Measurements from ENCODE around the gene MYO5A. TPM values are rescaled to one million over a fixed set of nuclear protein-coding genes. Genes with fewer than 3 reads are reported as not detected.

MYO5A gene
- total and polyA plus RNA-seq, 2 donors (not counting 1 experiment from before 2014, with no cell fraction given) = 12.2 to 44.4 TPM

DNA sequence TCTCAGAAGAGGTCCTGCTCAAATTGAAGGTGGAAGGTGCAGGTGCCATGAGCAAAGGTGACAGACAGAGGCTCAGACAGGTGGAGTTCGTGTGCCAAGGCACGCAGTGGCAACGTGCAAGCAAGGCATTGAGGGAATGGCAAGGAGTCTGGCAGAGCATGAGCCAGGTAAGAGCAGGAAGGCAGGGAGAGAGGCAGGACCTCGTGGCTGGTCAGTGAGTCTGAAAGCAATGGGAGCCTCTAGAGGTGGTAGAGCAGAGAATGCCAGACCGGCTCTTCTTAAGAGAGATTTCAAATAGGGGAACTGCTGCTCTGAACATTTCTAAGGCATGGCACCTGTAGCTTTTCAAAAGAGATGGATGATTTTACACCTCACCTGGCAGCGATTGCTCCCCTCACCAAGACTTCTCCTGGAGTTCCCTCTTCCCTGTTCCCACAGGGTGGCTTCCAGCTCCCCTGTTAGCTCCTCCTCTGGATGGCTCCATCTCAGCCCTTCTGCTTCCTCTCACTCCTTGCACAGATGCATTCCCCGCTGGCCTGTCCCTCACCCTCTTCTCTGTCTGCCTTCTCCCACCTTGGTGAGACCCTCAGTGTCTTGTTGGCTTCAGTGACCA lies 235.8 kb downstream of the MYO5A start:
- H3K4me1 Mint-ChIP-seq = peaks cover 36% of the 10 kb centered on the region
- no peak for ATAC-seq (ENCODE audit: low read depth)
- ChIA-PET POLR2A (no interaction called here), CTCF (interaction anchor here (1.8 to 2.6 kb wide), 2 partner anchors 31 to 37 kb away, joined by 6 to 7 read pairs; no protein-coding TSS in a partner anchor)
- H3K27ac Mint-ChIP-seq = no peak overlapping the region
- H3K4me3 Mint-ChIP-seq = no peak overlapping the region
- Histone ChIP-seq H4K20me1 (ENCODE audit: control insufficient read depth, insufficient read depth, low read length, poor library complexity, severe bottlenecking) (no peaks in the 10 kb centered on the region), H3K4me3 (ENCODE audit: control extremely low read depth in 1 of 5, extremely low read depth in 1 of 5, insufficient read depth in 1 of 5, low read depth in 2 of 5, low read length in 4 of 5) (no peak overlapping the region), H3K79me2 (ENCODE audit: control insufficient read depth, insufficient read depth, low read length) (no peaks in the 10 kb centered on the region), H3K36me3 (replicated peaks in 1 of 2; ENCODE audit: control extremely low read depth in 1 of 2, control insufficient read depth in 1 of 2, extremely low read depth in 1 of 2, insufficient read depth in 2 of 2, low read length in 1 of 2) (no peaks in the 10 kb centered on the region), H2AFZ (ENCODE audit: insufficient read depth, low read depth, low read length, poor library complexity, severe bottlenecking) (no peak overlapping the region), H3K9me3 (ENCODE audit: control extremely low read depth in 1 of 3, control insufficient read depth in 2 of 3, insufficient read depth in 1 of 3, low read length in 2 of 3) (peaks cover 0 to 4% (median 0%) of the 10 kb centered on the region in 3 donors), H3K4me1 (ENCODE audit: control insufficient read depth in 2 of 2, insufficient read depth in 2 of 2, low read length in 2 of 2) (peaks cover 15 to 41% of the 10 kb centered on the region in 2 donors), H3K27me3 (replicated peaks in 1 of 4; ENCODE audit: control extremely low read depth in 1 of 4, control insufficient read depth in 3 of 4, insufficient read depth in 4 of 4, low read length in 3 of 4) (peaks cover 0 to 22% (median 16%) of the 10 kb centered on the region in 4 experiments), H3K4me2 (replicated peaks; ENCODE audit: low read depth, low read length, poor library complexity, severe bottlenecking) (no peak overlapping the region), H3K9ac (ENCODE audit: low read length) (no peak overlapping the region), H3K27ac (ENCODE audit: low read length in 2 of 2) (no peak overlapping the region)
- no peak for DNase-seq
- intact Hi-C loops (cut with micrococcal nuclease) = no loop called here
- TF ChIP-seq EZH2 (IDR thresholded peaks at IDR 0.05; ENCODE audit: borderline replicate concordance, insufficient read depth, low read depth, low read length, poor library complexity, severe bottlenecking) = no peak
- TF ChIP-seq, protein P1, sequence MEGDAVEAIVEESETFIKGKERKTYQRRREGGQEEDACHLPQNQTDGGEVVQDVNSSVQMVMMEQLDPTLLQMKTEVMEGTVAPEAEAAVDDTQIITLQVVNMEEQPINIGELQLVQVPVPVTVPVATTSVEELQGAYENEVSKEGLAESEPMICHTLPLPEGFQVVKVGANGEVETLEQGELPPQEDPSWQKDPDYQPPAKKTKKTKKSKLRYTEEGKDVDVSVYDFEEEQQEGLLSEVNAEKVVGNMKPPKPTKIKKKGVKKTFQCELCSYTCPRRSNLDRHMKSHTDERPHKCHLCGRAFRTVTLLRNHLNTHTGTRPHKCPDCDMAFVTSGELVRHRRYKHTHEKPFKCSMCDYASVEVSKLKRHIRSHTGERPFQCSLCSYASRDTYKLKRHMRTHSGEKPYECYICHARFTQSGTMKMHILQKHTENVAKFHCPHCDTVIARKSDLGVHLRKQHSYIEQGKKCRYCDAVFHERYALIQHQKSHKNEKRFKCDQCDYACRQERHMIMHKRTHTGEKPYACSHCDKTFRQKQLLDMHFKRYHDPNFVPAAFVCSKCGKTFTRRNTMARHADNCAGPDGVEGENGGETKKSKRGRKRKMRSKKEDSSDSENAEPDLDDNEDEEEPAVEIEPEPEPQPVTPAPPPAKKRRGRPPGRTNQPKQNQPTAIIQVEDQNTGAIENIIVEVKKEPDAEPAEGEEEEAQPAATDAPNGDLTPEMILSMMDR (IDR thresholded peaks at IDR 0.05) = no peak
- WGBS (ENCODE audit: insufficient coverage) = 82% methylated on average over 7 of the region's 7 CpGs
- H3K9me3 Mint-ChIP-seq (ENCODE audit: insufficient read depth) = no peaks in the 10 kb centered on the region
- H3K27me3 Mint-ChIP-seq = peaks cover 17% of the 10 kb centered on the region

GRCh38 chr15:52291204-52291603 lies 237.5 kb downstream of the MYO5A start:
- H2AFZ ChIP-seq (ENCODE audit: insufficient read depth, low read depth, low read length, poor library complexity, severe bottlenecking) = peak overlapping the region; percentile 24
- peaks cover 0 to 4% (median 0%) of the 10 kb centered on the region in 3 donors for H3K9me3 ChIP-seq (ENCODE audit: control extremely low read depth in 1 of 3, control insufficient read depth in 2 of 3, insufficient read depth in 1 of 3, low read length in 2 of 3)
- POLR2A ChIA-PET = interaction anchor here (0.7 kb wide), 1 partner anchor 116 kb away, joined by 6 read pairs; no protein-coding TSS in a partner anchor
- H3K4me3 Mint-ChIP-seq = peak overlapping the region; percentile 13
- peaks cover 36% of the 10 kb centered on the region for H3K4me1 Mint-ChIP-seq
- peaks cover 15 to 41% of the 10 kb centered on the region in 2 donors for H3K4me1 ChIP-seq (ENCODE audit: control insufficient read depth in 2 of 2, insufficient read depth in 2 of 2, low read length in 2 of 2)
- DNase-seq = no peak
- ATAC-seq (ENCODE audit: low read depth) = no peak
- CTCF ChIA-PET = interaction anchor here (0.7 to 1.1 kb wide), 3 partner anchors 19 to 414 kb away, joined by 3 to 5 read pairs (median 3); no protein-coding TSS in a partner anchor
- no peak overlapping the region for H3K27ac Mint-ChIP-seq
- no peaks in the 10 kb centered on the region for H3K79me2 ChIP-seq (ENCODE audit: control insufficient read depth, insufficient read depth, low read length)
- TF ChIP-seq EZH2 (IDR thresholded peaks at IDR 0.05; ENCODE audit: borderline replicate concordance, insufficient read depth, low read depth, low read length, poor library complexity, severe bottlenecking) = no peak
- no peaks in the 10 kb centered on the region for H3K9me3 Mint-ChIP-seq (ENCODE audit: insufficient read depth)
- no peak overlapping the region for H3K27ac ChIP-seq (ENCODE audit: low read length in 2 of 2)
- no peaks in the 10 kb centered on the region for H3K36me3 ChIP-seq (replicated peaks in 1 of 2; ENCODE audit: control extremely low read depth in 1 of 2, control insufficient read depth in 1 of 2, extremely low read depth in 1 of 2, insufficient read depth in 2 of 2, low read length in 1 of 2)
- H4K20me1 ChIP-seq (ENCODE audit: control insufficient read depth, insufficient read depth, low read length, poor library complexity, severe bottlenecking) = no peaks in the 10 kb centered on the region
- intact Hi-C loops (cut with micrococcal nuclease) = no loop called here
- no peak overlapping the region for H3K9ac ChIP-seq (ENCODE audit: low read length)
- peaks cover 0 to 18% (median 12%) of the 10 kb centered on the region in 4 experiments for H3K27me3 ChIP-seq (replicated peaks in 1 of 4; ENCODE audit: control extremely low read depth in 1 of 4, control insufficient read depth in 3 of 4, insufficient read depth in 4 of 4, low read length in 3 of 4)
- WGBS (ENCODE audit: insufficient coverage) = 47% methylated on average over 3 of the region's 4 CpGs
- no peak overlapping the region for H3K4me3 ChIP-seq (ENCODE audit: control extremely low read depth in 1 of 5, extremely low read depth in 1 of 5, insufficient read depth in 1 of 5, low read depth in 2 of 5, low read length in 4 of 5)
- peaks cover 8% of the 10 kb centered on the region for H3K27me3 Mint-ChIP-seq
- peak overlapping the region; percentile 13 for H3K4me2 ChIP-seq (replicated peaks; ENCODE audit: low read depth, low read length, poor library complexity, severe bottlenecking)

Data from B cell (primary cell).